ENCODE measurements around the gene MAPKAPK5. TPM values are rescaled to one million over a fixed set of nuclear protein-coding genes. Genes with fewer than 3 reads are reported as not detected.
A peak's percentile ranks its signal among the peaks of the same experiment; 100 is the strongest.

The MAPKAPK5 gene, protein sequence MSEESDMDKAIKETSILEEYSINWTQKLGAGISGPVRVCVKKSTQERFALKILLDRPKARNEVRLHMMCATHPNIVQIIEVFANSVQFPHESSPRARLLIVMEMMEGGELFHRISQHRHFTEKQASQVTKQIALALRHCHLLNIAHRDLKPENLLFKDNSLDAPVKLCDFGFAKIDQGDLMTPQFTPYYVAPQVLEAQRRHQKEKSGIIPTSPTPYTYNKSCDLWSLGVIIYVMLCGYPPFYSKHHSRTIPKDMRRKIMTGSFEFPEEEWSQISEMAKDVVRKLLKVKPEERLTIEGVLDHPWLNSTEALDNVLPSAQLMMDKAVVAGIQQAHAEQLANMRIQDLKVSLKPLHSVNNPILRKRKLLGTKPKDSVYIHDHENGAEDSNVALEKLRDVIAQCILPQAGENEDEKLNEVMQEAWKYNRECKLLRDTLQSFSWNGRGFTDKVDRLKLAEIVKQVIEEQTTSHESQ
- 37.5 TPM for polyA plus RNA-seq (2012; ENCODE audit: insufficient read length, low read depth)

- TF ChIP-seq FOXP2 (optimal IDR thresholded peaks at IDR 0.05; ENCODE audit: borderline replicate concordance, extremely low read depth, extremely low read length, insufficient read depth): peak; percentile 82
- peak; percentile 92; the same call in 1 of the 2 replicates for TF ChIP-seq SIN3A (IDR thresholded peaks at IDR 0.05; ENCODE audit: borderline replicate concordance, insufficient read depth, low read length)
- peak; percentile 95 for TF ChIP-seq TAF1 (IDR thresholded peaks at IDR 0.05; ENCODE audit: borderline replicate concordance, insufficient read depth, low read length)
- TF ChIP-seq, protein P1, sequence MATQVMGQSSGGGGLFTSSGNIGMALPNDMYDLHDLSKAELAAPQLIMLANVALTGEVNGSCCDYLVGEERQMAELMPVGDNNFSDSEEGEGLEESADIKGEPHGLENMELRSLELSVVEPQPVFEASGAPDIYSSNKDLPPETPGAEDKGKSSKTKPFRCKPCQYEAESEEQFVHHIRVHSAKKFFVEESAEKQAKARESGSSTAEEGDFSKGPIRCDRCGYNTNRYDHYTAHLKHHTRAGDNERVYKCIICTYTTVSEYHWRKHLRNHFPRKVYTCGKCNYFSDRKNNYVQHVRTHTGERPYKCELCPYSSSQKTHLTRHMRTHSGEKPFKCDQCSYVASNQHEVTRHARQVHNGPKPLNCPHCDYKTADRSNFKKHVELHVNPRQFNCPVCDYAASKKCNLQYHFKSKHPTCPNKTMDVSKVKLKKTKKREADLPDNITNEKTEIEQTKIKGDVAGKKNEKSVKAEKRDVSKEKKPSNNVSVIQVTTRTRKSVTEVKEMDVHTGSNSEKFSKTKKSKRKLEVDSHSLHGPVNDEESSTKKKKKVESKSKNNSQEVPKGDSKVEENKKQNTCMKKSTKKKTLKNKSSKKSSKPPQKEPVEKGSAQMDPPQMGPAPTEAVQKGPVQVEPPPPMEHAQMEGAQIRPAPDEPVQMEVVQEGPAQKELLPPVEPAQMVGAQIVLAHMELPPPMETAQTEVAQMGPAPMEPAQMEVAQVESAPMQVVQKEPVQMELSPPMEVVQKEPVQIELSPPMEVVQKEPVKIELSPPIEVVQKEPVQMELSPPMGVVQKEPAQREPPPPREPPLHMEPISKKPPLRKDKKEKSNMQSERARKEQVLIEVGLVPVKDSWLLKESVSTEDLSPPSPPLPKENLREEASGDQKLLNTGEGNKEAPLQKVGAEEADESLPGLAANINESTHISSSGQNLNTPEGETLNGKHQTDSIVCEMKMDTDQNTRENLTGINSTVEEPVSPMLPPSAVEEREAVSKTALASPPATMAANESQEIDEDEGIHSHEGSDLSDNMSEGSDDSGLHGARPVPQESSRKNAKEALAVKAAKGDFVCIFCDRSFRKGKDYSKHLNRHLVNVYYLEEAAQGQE (IDR thresholded peaks at IDR 0.05; ENCODE audit: insufficient read depth in 1 of 2, low read depth in 2 of 2, low read length in 2 of 2): peak in 1 of 2 experiments; percentile 66; a peak in 1 of 4 replicates
- peak; percentile 96 for TF ChIP-seq POLR2AphosphoS5 (IDR thresholded peaks at IDR 0.05; ENCODE audit: low read depth, low read length)
These were observed at the start of gene MAPKAPK5 for GRCh38 chr12:111841750-111842555. Gene MAPKAPK5 (plus strand): TSS chr12:111842228. CDS start chr12:111842734, 506 bp downstream.

GRCh38 chr12:111792856-111793235 lies 49.2 kb upstream of the MAPKAPK5 start:
- TF ChIP-seq POLR2AphosphoS5 (IDR thresholded peaks at IDR 0.05; ENCODE audit: low read depth, low read length) (no peak), TAF1 (IDR thresholded peaks at IDR 0.05; ENCODE audit: borderline replicate concordance, insufficient read depth, low read length) (no peak), SIN3A (IDR thresholded peaks at IDR 0.05; ENCODE audit: borderline replicate concordance, insufficient read depth, low read length) (no peak), FOXP2 (optimal IDR thresholded peaks at IDR 0.05; ENCODE audit: borderline replicate concordance, extremely low read depth, extremely low read length, insufficient read depth) (no peak)
- TF ChIP-seq, protein P1 (IDR thresholded peaks at IDR 0.05; ENCODE audit: insufficient read depth in 1 of 2, low read depth in 2 of 2, low read length in 2 of 2): no peak

GRCh38 chr12:111798182-111798581 lies 43.8 kb upstream of the MAPKAPK5 start:
- TF ChIP-seq FOXP2 (optimal IDR thresholded peaks at IDR 0.05; ENCODE audit: borderline replicate concordance, extremely low read depth, extremely low read length, insufficient read depth) (no peak), POLR2AphosphoS5 (IDR thresholded peaks at IDR 0.05; ENCODE audit: low read depth, low read length) (no peak), TAF1 (IDR thresholded peaks at IDR 0.05; ENCODE audit: borderline replicate concordance, insufficient read depth, low read length) (no peak), SIN3A (IDR thresholded peaks at IDR 0.05; ENCODE audit: borderline replicate concordance, insufficient read depth, low read length) (no peak)
- TF ChIP-seq, protein P1 (IDR thresholded peaks at IDR 0.05; ENCODE audit: insufficient read depth in 1 of 2, low read depth in 2 of 2, low read length in 2 of 2): no peak

DNA sequence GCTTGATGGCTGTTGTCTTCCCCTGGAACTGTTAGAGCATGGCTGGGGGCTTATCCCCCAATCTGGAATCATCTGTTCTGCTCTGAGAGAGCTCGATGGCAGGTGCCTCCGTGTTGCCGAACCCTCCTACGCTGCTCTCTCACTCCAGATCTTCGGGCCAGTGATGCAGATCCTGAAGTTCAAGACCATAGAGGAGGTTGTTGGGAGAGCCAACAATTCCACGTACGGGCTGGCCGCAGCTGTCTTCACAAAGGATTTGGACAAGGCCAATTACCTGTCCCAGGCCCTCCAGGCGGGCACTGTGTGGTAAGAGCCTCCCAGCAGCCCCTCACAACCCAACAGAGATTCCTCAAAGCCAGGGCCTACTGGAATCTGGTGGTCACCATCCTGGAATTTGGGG lies 42.3 kb upstream of the MAPKAPK5 start:
- TF ChIP-seq SIN3A (IDR thresholded peaks at IDR 0.05; ENCODE audit: borderline replicate concordance, insufficient read depth, low read length) (no peak), FOXP2 (optimal IDR thresholded peaks at IDR 0.05; ENCODE audit: borderline replicate concordance, extremely low read depth, extremely low read length, insufficient read depth) (no peak), TAF1 (IDR thresholded peaks at IDR 0.05; ENCODE audit: borderline replicate concordance, insufficient read depth, low read length) (no peak), POLR2AphosphoS5 (IDR thresholded peaks at IDR 0.05; ENCODE audit: low read depth, low read length) (no peak)
- TF ChIP-seq, protein P1 (IDR thresholded peaks at IDR 0.05; ENCODE audit: insufficient read depth in 1 of 2, low read depth in 2 of 2, low read length in 2 of 2): no peak
